ENCODE measurements around the gene DLAT.

DNA sequence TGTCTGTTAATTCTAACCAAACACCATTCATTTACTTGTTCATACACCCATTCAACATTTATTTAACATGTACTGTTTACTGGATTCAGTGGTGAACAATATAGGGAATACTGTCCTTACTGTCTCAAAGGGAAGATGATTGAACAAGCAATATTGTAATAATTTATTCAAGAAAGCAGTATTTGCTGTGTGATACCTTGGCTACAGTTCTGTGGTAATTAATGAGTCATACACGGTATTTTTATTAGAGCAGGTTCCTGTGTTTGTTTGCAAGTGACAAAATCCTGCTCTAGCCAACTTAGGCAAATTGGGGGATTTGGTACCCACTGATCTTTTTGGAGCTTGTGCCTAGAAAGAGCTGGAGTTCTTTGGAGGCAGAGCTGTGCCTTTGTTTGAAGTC, 32.9 kb downstream of the DLAT start:
- TF ChIP-seq CTCF (IDR thresholded peaks at IDR 0.05) (no peak), POLR2A (IDR thresholded peaks at IDR 0.05) (no peak), EP300 (IDR thresholded peaks at IDR 0.05) (no peak)

Data from tibial nerve (tissue), 4 donors.